Neural crest cell (in vitro differentiated cells): Measurements from ENCODE around the gene C11orf91. TPM values are rescaled to one million over a fixed set of nuclear protein-coding genes. Genes with fewer than 3 reads are reported as not detected.

Experiments
- total RNA-seq: library from RNA; stranded (reverse); gene quantifications from 2 replicates; pipeline ENCODE4 v1.2.1, GENCODE V29; 2021

C11orf91 gene
- total RNA-seq, 1 donor from 2014 or later, result 0.68 TPM

Other genes starting within 250 kb of the C11orf91 start
- gene CD59, start 35.6 kb upstream of the C11orf91 start, total RNA-seq, result 80.5 and 86.3 TPM in 2 replicates
- 23.2 TPM in 2 replicates for gene FBXO3, start 73.7 kb upstream of the C11orf91 start, total RNA-seq
- 0.49 TPM in 1 of 2 replicates, not detected in the other for gene LMO2, start 191.2 kb upstream of the C11orf91 start, total RNA-seq